ENCODE measurements around the gene CCDC27. TPM values are rescaled to one million over a fixed set of nuclear protein-coding genes. Genes with fewer than 3 reads are reported as not detected.

CCDC27 gene
- total RNA-seq (2021; fragmentation: NEBNext Ultra II Directional; extraction: Animal tissue kit (Norgen Biotek cat#: 25700)) (not detected in 2 replicates), polyA plus RNA-seq (2011; rRNA removed) (0.15 and 0.17 TPM in 2 replicates), polyA minus RNA-seq (2011; rRNA and poly(A)+ RNA removed) (0.12 and 0.25 TPM in 2 replicates)
- 0.12 TPM for polyA plus RNA-seq (2011; cell fraction: cytosol; rRNA removed)
- polyA plus RNA-seq (2011; cell fraction: nucleus; rRNA removed): 0.26 TPM
- polyA plus RNA-seq (2012, experiment 1 of 2): 0.08 to 0.36 TPM (median 0.20 TPM) in 4 replicates
- not detected for polyA plus RNA-seq (2012, experiment 2 of 2)
- polyA plus RNA-seq (2013, experiment 1 of 2): 0.04 TPM
- polyA plus RNA-seq (2013, experiment 2 of 2): 0.06 TPM
- not detected for polyA minus RNA-seq (2011; cell fraction: cytosol; rRNA and poly(A)+ RNA removed)
- 0.20 TPM for polyA minus RNA-seq (2011; cell fraction: nucleus; rRNA and poly(A)+ RNA removed)
- long read RNA-seq, experiment 1: 0 reads
- long read RNA-seq, experiment 2: 0 reads

- 99% methylated on average over 14 of the region's 17 CpGs; no CpG with 5 or more reads in 1 of the 2 experiments for WGBS, 2 experiments (ENCODE audit: extremely low coverage in 1 of 2, insufficient coverage in 1 of 2, insufficient read length in 1 of 2, insufficient replicate concordance in 2 of 2, low coverage in 1 of 2, low lambda C conversion rate in 2 of 2, missing lambda C conversion rate in 1 of 2)
- no peaks in the 10 kb centered on the region; a peak in 1 of 4 replicates for H3K9me3 ChIP-seq (ENCODE audit: insufficient read depth in 2 of 2, low read depth in 1 of 2, low read length in 1 of 2)
- no peak within 1 kb of the TSS for H3K27ac ChIP-seq (ENCODE audit: low read depth, low read length)
- no peak for FAIRE-seq
- H3K36me3 ChIP-seq (ENCODE audit: control insufficient read depth in 2 of 4, insufficient read depth in 4 of 4, low read length in 3 of 4): no peaks in the 10 kb centered on the region
- DNase-seq (ENCODE audit: low read depth in 1 of 2, low spot score in 2 of 2): no peak
- no peak within 1 kb of the TSS for H2BK12ac ChIP-seq (ENCODE audit: low read depth, low read length)
- no peaks in the 10 kb centered on the region for H4K20me1 ChIP-seq (replicated peaks in 1 of 2; ENCODE audit: control insufficient read depth in 1 of 2, insufficient read depth in 2 of 2, low read length in 2 of 2)
- no peak within 1 kb of the TSS for H4K5ac ChIP-seq (ENCODE audit: insufficient read length, low read depth, low read length)
- POLR2A ChIA-PET (ENCODE audit: partially characterized antibody): interaction anchor here (1.5 kb wide), 1 partner anchor 19 kb away, joined by 4 read pairs; no protein-coding TSS in a partner anchor
- H2AFZ ChIP-seq (ENCODE audit: low read length): no peak within 1 kb of the TSS
- H3K18ac ChIP-seq (ENCODE audit: extremely low read depth, low read length): no peak within 1 kb of the TSS
- CTCF ChIA-PET (ENCODE audit: partially characterized antibody): interaction anchor here (1.1 to 1.8 kb wide), 4 partner anchors 9 to 28 kb away, joined by 3 to 4 read pairs (median 3); no protein-coding TSS in a partner anchor
- H2BK15ac ChIP-seq (ENCODE audit: low read length): no peak within 1 kb of the TSS
- TF ChIP-seq PHF8 (conservative IDR thresholded peaks at IDR 0.05; ENCODE audit: low read depth, low read length) (no peak), E2F6 (IDR thresholded peaks at IDR 0.05) (no peak), TBP (IDR thresholded peaks at IDR 0.05; ENCODE audit: low read depth, low read length) (no peak), SRF (IDR thresholded peaks at IDR 0.05; ENCODE audit: low read depth, low read length) (no peak), SIRT6 (IDR thresholded peaks at IDR 0.05; ENCODE audit: low read length) (no peak), RBBP5 (IDR thresholded peaks at IDR 0.05; ENCODE audit: borderline replicate concordance, low read depth, low read length) (no peak), MAFK (IDR thresholded peaks at IDR 0.05; ENCODE audit: low read depth, low read length) (no peak)
- no peak within 1 kb of the TSS for H2BK20ac ChIP-seq (ENCODE audit: low read length)
- no peaks in the 10 kb centered on the region for H3K79me1 ChIP-seq (ENCODE audit: low read depth, low read length)
- H4K8ac ChIP-seq (ENCODE audit: extremely low read depth, insufficient read depth, low read length): no peak within 1 kb of the TSS
- H3K23me2 ChIP-seq (ENCODE audit: low read depth, low read length): no peaks in the 10 kb centered on the region
- no peak within 1 kb of the TSS for H3K4ac ChIP-seq (replicated peaks; ENCODE audit: insufficient read length, low read depth, low read length)
- no peaks in the 10 kb centered on the region; a peak in 1 of 7 replicates for H3K4me1 ChIP-seq (replicated peaks in 1 of 4; ENCODE audit: control insufficient read depth in 3 of 4, insufficient read depth in 4 of 4, low read length in 3 of 4)
- H3K27me3 ChIP-seq (replicated peaks in 1 of 4; ENCODE audit: control insufficient read depth in 3 of 4, extremely low read depth in 1 of 4, insufficient read depth in 3 of 4, low read length in 3 of 4): peaks cover 0 to 3% (median 0%) of the 10 kb centered on the region in 4 experiments; a peak in 5 of 7 replicates
- H4K91ac ChIP-seq (replicated peaks; ENCODE audit: insufficient read length, low read length): no peak within 1 kb of the TSS
- no peak within 1 kb of the TSS for H3K4me2 ChIP-seq (ENCODE audit: insufficient read depth in 1 of 2, low read depth in 2 of 2, low read length in 2 of 2)
- no peak within 1 kb of the TSS for H3K14ac ChIP-seq (ENCODE audit: insufficient read length)
- H2BK5ac ChIP-seq (ENCODE audit: low read depth, low read length): no peak within 1 kb of the TSS
- H3K79me2 ChIP-seq (ENCODE audit: control insufficient read depth in 1 of 2, insufficient read depth in 2 of 2, low read length in 2 of 2): no peaks in the 10 kb centered on the region
- no peak within 1 kb of the TSS for H3K23ac ChIP-seq (ENCODE audit: insufficient read length)
- no peak within 1 kb of the TSS for H3K4me3 ChIP-seq (ENCODE audit: extremely low read depth in 1 of 4, insufficient read depth in 2 of 4, low read depth in 3 of 4, low read length in 4 of 4)
- no peak within 1 kb of the TSS for H2AK5ac ChIP-seq (ENCODE audit: low read depth, low read length)
- H3K56ac ChIP-seq (replicated peaks; ENCODE audit: insufficient read length, low read depth, low read length): no peak within 1 kb of the TSS
- H2BK120ac ChIP-seq (replicated peaks; ENCODE audit: low read depth, low read length): no peak within 1 kb of the TSS
- no peak within 1 kb of the TSS for H3K9ac ChIP-seq (replicated peaks in 1 of 4; ENCODE audit: extremely low read depth in 1 of 4, low read depth in 3 of 4, low read length in 3 of 4)
These were observed at the start of gene CCDC27 for GRCh38 chr1:3752400-3752945. TSS of gene CCDC27 (plus strand) at chr1:3752450. CDS start at chr1:3752482, 32 bp downstream.

Data from H1 (cell line).